ENCODE results near the gene TMPRSS9. TPM values are rescaled to one million over a fixed set of nuclear protein-coding genes. Genes with fewer than 3 reads are reported as not detected.

TMPRSS9 gene
- total and polyA plus RNA-seq, 11 donors, result 0.09 to 0.19 TPM; not detected in 9

- WGBS, 4 donors, result 73 to 96% (median 82%) methylated on average over 10 to 14 of the region's 14 CpGs
- Histone ChIP-seq H3K4me3 (peak overlapping the region; percentile 68 to 99 (median 90)), H3K27ac (peak overlapping the region in 3 of 12 donors; percentile 53 to 69 (median 54)), H3K36me3 (peaks cover 0 to 5% (median 0%) of the 10 kb centered on the region in 9 donors), H3K27me3 (no peaks in the 10 kb centered on the region), H3K4me1 (peaks cover 0 to 21% (median 11%) of the 10 kb centered on the region in 12 donors), H3K9me3 (no peaks in the 10 kb centered on the region)
- ATAC-seq, result peak in 1 of 4 donors; percentile 23
- no peak for TF ChIP-seq POLR2A (IDR thresholded peaks at IDR 0.05)
- TF ChIP-seq CTCF (IDR thresholded peaks at IDR 0.05), result no peak
- intact Hi-C loops (cut with DNase I), result no loop called here
- DNase-seq, result no peak
Measured at GRCh38 chr19:2454962-2455850, 95.1 kb downstream of the TMPRSS9 start.

- 0 to 2% (median 1%) methylated on average over 12 to 62 of the region's 62 CpGs for WGBS, 4 donors
- no peak for TF ChIP-seq POLR2A (IDR thresholded peaks at IDR 0.05)
- TF ChIP-seq CTCF (IDR thresholded peaks at IDR 0.05), result no peak
- peaks cover 0 to 21% (median 11%) of the 10 kb centered on the region in 12 donors for H3K4me1 ChIP-seq
- intact Hi-C loops (cut with DNase I), result no loop called here
- DNase-seq (peak in 3 of 5 donors; percentile 40 to 68 (median 51)), ATAC-seq (peak in 2 of 4 donors; percentile 21 to 26)
- H3K27me3 ChIP-seq, result no peaks in the 10 kb centered on the region
- H3K9me3 ChIP-seq, result no peaks in the 10 kb centered on the region
- H3K27ac ChIP-seq, result peak overlapping the region in 7 of 12 donors; percentile 2 to 71 (median 54)
- H3K36me3 ChIP-seq, result peaks cover 0 to 4% (median 0%) of the 10 kb centered on the region in 9 donors
- H3K4me3 ChIP-seq, result peak overlapping the region; percentile 68 to 99 (median 90)
Measured at GRCh38 chr19:2455851-2456570, 95.9 kb downstream of the TMPRSS9 start.

GRCh38 chr19:2457394-2458037 lies 97.5 kb downstream of the TMPRSS9 start:
- H3K9me3 ChIP-seq, result no peaks in the 10 kb centered on the region
- WGBS, 4 donors, result 85 to 93% (median 86%) methylated on average over 8 of the region's 8 CpGs
- H3K27me3 ChIP-seq, result no peaks in the 10 kb centered on the region
- no peaks in the 10 kb centered on the region for H3K36me3 ChIP-seq
- DNase-seq (no peak), ATAC-seq (no peak)
- intact Hi-C loops (cut with DNase I), result no loop called here
- TF ChIP-seq POLR2A (IDR thresholded peaks at IDR 0.05) (no peak), CTCF (IDR thresholded peaks at IDR 0.05) (no peak)
- peaks cover 0 to 33% (median 18%) of the 10 kb centered on the region in 12 donors for H3K4me1 ChIP-seq
- peak overlapping the region in 11 of 12 donors; percentile 13 to 85 (median 73) for H3K27ac ChIP-seq
- H3K4me3 ChIP-seq, result peak overlapping the region in 11 of 12 donors; percentile 30 to 99 (median 68)

All from heart left ventricle (tissue), 16 donors.